Thoracic aorta (tissue), 2 donors: ENCODE measurements around the gene DNAH17. TPM values are rescaled to one million over a fixed set of nuclear protein-coding genes. Genes with fewer than 3 reads are reported as not detected.

Experiments
- ATAC-seq: fragments of 150-250 bp; one replicate; pipeline ENCODE4 v1.8.0; 2017; ENCODE audit warnings: low read depth; ENCODE audit not compliant: insufficient number of reproducible peaks, low FRiP score
- DNase-seq: peaks from one replicate; pipeline ENCODE4 v3.0.0-alpha.2; 2020; ENCODE audit warnings: low spot score
- H3K27ac ChIP-seq, 2 donors: fragments of 200-600 bp; sonication (generic); 1 replicate in 1 of 2; 2 replicates in 1 of 2; pipeline ENCODE4 v1.5.1; 2016; ENCODE audit warnings: mild to moderate bottlenecking in 2 of 2, moderate library complexity in 2 of 2
- H3K27me3 ChIP-seq: fragments of 200-600 bp; sonication (generic); replicated peaks from 2 replicates; pipeline ENCODE4 v1.6.0; 2016; ENCODE audit warnings: mild to moderate bottlenecking; ENCODE audit not compliant: insufficient read depth
- H3K36me3 ChIP-seq: fragments of 200-600 bp; sonication (generic); one replicate; pipeline ENCODE4 v1.5.1; 2016
- H3K4me1 ChIP-seq, 2 donors: fragments of 200-600 bp; sonication (generic); 1 replicate in 1 of 2; 2 replicates in 1 of 2; pipeline versions ENCODE4 v1.5.1 to v1.6.0; 2016; ENCODE audit warnings: low read depth in 2 of 2, mild to moderate bottlenecking in 1 of 2; ENCODE audit not compliant: control insufficient read depth in 1 of 2
- H3K4me3 ChIP-seq: fragments of 200-600 bp; sonication (generic); 2 replicates; pipeline ENCODE4 v1.5.1; 2016; ENCODE audit warnings: mild to moderate bottlenecking
- H3K9me3 ChIP-seq: fragments of 200-600 bp; sonication (generic); 2 replicates; pipeline ENCODE4 v1.5.1; 2016
- CTCF ChIP-seq: fragments of 200-600 bp; sonication (generic); IDR thresholded peaks from one replicate; pipeline ENCODE4 v1.5.1; 2019; ENCODE audit warnings: antibody characterized with exemption
- total RNA-seq, 2 donors: library from RNA; depleted of rRNA; stranded (reverse); fragments of >200 nt; gene quantifications; one replicate each; pipeline versions ENCODE4 v1.1.0 to v1.2.3, GENCODE V29; 2016

The DNAH17 gene
- total RNA-seq, 2 donors from 2014 or later, result 0.14 TPM

- H3K27me3 ChIP-seq, result no peaks in the 10 kb centered on the region
- H3K27ac ChIP-seq, result no peak overlapping the region
- DNase-seq (no peak), ATAC-seq (no peak)
- no peaks in the 10 kb centered on the region for H3K4me1 ChIP-seq
- no peak overlapping the region for H3K4me3 ChIP-seq
- H3K36me3 ChIP-seq, result no peaks in the 10 kb centered on the region
- TF ChIP-seq CTCF, result no peak
- H3K9me3 ChIP-seq, result no peaks in the 10 kb centered on the region
Observed at GRCh38 chr17:78581304-78581703, 4.1 kb upstream of the DNAH17 start.

DNA sequence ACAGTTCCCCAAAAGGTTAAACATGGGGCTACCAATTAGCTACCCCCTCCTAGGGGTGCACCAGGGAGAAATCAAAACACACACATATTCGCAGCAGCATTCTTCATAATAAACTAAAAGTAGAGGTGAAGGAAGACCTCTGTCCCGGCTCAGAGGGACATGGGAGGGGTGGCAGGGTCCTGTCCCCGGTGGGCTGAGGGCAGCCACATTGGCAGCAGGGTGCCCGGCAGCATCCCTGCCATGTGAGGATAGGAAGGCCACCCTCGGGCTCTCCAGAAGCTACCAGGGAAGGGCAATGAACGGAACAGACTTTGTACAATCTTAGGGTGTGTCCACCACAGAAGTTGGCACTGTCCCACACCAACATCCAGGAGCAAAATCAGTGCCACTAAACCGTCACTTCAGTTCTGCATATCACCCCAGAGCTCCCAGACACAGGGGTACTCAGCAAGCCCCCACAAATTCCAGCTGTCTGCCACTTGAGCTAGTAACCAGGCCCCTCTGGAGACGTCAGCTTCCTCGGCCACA, 3.1 kb upstream of the DNAH17 start:
- ATAC-seq (no peak), DNase-seq (no peak)
- no peaks in the 10 kb centered on the region for H3K27me3 ChIP-seq
- no peaks in the 10 kb centered on the region for H3K9me3 ChIP-seq
- H3K4me1 ChIP-seq, result no peaks in the 10 kb centered on the region
- H3K36me3 ChIP-seq, result no peaks in the 10 kb centered on the region
- H3K4me3 ChIP-seq, result no peak overlapping the region
- H3K27ac ChIP-seq, result no peak overlapping the region
- TF ChIP-seq CTCF, result no peak

DNA sequence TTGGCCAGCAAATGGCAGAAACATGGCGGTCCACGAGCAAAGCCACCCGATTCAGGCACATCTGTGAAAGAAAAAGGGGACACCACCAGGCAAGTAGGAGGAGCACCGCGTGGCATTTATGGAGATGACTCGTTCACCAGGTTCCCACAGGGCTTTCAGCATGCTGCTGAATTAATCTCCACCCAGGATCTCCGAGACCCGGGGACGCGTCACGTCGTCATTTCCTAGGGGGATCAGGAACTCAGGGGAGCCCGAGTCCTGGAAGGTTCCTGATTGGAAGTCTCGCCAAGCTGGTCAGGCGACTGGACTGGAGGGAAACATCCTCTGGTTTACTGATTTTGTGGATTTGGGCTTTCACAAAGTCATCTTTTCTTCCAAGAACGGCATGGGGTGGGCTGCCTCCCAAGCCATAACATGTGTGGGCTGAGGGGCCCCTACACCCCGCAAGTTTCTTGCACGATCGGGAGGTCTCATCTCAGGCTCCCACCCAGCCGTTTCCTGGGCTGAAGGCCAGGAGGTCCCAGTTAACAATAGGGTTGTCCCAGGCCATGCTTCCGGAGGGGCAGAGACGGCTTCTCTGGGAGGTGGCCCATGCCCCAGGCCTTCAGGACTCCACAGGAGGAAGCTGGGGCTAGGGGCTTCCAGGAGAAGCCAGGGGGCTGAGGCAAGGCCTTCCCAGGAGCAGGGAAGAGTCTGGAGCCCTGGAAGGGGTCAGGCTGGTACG, 645 bp downstream of the DNAH17 start:
- Histone ChIP-seq H3K27ac (no peak overlapping the region), H3K27me3 (no peaks in the 10 kb centered on the region), H3K9me3 (no peaks in the 10 kb centered on the region), H3K36me3 (no peaks in the 10 kb centered on the region), H3K4me1 (no peaks in the 10 kb centered on the region), H3K4me3 (no peak overlapping the region)
- DNase-seq (no peak), ATAC-seq (no peak)
- TF ChIP-seq CTCF, result no peak

- Histone ChIP-seq H3K27ac (no peak overlapping the region), H3K9me3 (no peaks in the 10 kb centered on the region), H3K27me3 (no peaks in the 10 kb centered on the region), H3K4me1 (no peaks in the 10 kb centered on the region), H3K36me3 (no peaks in the 10 kb centered on the region), H3K4me3 (no peak overlapping the region)
- ATAC-seq (no peak), DNase-seq (no peak)
- TF ChIP-seq CTCF, result no peak
Observed at GRCh38 chr17:78575899-78576298, 1.3 kb downstream of the DNAH17 start.

GRCh38 chr17:78575340-78575739, 1.9 kb downstream of the DNAH17 start:
- no peak for DNase-seq
- no peak for TF ChIP-seq CTCF

More at GRCh38 chr17:78575340-78575739, 1.9 kb downstream of the DNAH17 start:
- no peak overlapping the region for H3K4me3 ChIP-seq
- H3K9me3 ChIP-seq, result no peaks in the 10 kb centered on the region
- H3K4me1 ChIP-seq, result no peaks in the 10 kb centered on the region
- H3K27ac ChIP-seq, result no peak overlapping the region
- H3K27me3 ChIP-seq, result no peaks in the 10 kb centered on the region
- H3K36me3 ChIP-seq, result no peaks in the 10 kb centered on the region
- no peak for ATAC-seq
